ENCODE data around the gene NMRK2.

- TF ChIP-seq YY1 (IDR thresholded peaks at IDR 0.05; ENCODE audit: low read depth) (no peak), TAF1 (IDR thresholded peaks at IDR 0.05; ENCODE audit: low read depth) (no peak), CREB1 (IDR thresholded peaks at IDR 0.05; ENCODE audit: low read depth) (no peak), TEAD4 (IDR thresholded peaks at IDR 0.05) (no peak), EP300 (IDR thresholded peaks at IDR 0.05; ENCODE audit: borderline replicate concordance) (no peak), REST (IDR thresholded peaks at IDR 0.05; ENCODE audit: low read depth) (no peak), MAX (IDR thresholded peaks at IDR 0.05) (no peak), TCF12 (IDR thresholded peaks at IDR 0.05; ENCODE audit: low read depth) (no peak), EGR1 (IDR thresholded peaks at IDR 0.05) (no peak), FOXM1 (IDR thresholded peaks at IDR 0.05; ENCODE audit: borderline replicate concordance, low read depth) (no peak)
These were observed 9.0 kb upstream of the NMRK2 start for GRCh38 chr19:3923912-3924311.

Measured in Ishikawa (cell line).